Bronchial epithelial cell (primary cell): Measurements from ENCODE around the gene IKZF3. TPM values are rescaled to one million over a fixed set of nuclear protein-coding genes. Genes with fewer than 3 reads are reported as not detected.

Experiments
- DNase-seq: peaks from one replicate; pipeline ENCODE4 v3.0.0-alpha.2; 2010; ENCODE audit warnings: low read depth
- FAIRE-seq: peaks from 2 replicates; lab custom pipeline; 2011; peaks lifted over from hg19 to GRCh38; lab: Jason Lieb, UNC
- H3K27me3 ChIP-seq: 2 replicates; pipeline ENCODE4 v1.5.1; 2011; ENCODE audit warnings: low read length; ENCODE audit not compliant: control insufficient read depth, insufficient read depth
- H3K36me3 ChIP-seq: 2 replicates; pipeline ENCODE4 v1.5.1; 2011; ENCODE audit warnings: low read length; ENCODE audit not compliant: control insufficient read depth, insufficient read depth
- H3K4me3 ChIP-seq: 2 replicates; pipeline ENCODE4 v1.5.1; 2011; ENCODE audit warnings: mild to moderate bottlenecking, low read depth, low read length, control low read depth
- CTCF ChIP-seq: IDR thresholded peaks from 2 replicates; pipeline ENCODE4 v1.5.1; 2011; ENCODE audit warnings: mild to moderate bottlenecking, moderate library complexity, low read length, control low read depth, inconsistent platforms; ENCODE audit not compliant: insufficient read depth, severe bottlenecking
- total RNA-seq: library from RNA; depleted of rRNA; stranded (reverse); fragments of >200 nt; gene quantifications from 2 replicates; pipeline ENCODE4 v1.2.1, GENCODE V29; 2014

The IKZF3 gene
- total RNA-seq, 1 donor from 2014 or later: not detected

- H3K36me3 ChIP-seq: peaks cover 32% of the 10 kb centered on the region
- no peak for TF ChIP-seq CTCF
- H3K27me3 ChIP-seq: no peaks in the 10 kb centered on the region
- no peak for DNase-seq
- no peak overlapping the region for H3K4me3 ChIP-seq
- FAIRE-seq: no peak
Observed at GRCh38 chr17:39746145-39746461, 118.0 kb downstream of the IKZF3 start.

GRCh38 chr17:39745335-39746144, 118.6 kb downstream of the IKZF3 start:
- TF ChIP-seq CTCF: no peak
- no peaks in the 10 kb centered on the region for H3K27me3 ChIP-seq
- no peak for DNase-seq
- no peak for FAIRE-seq
- peaks cover 32% of the 10 kb centered on the region for H3K36me3 ChIP-seq
- no peak overlapping the region for H3K4me3 ChIP-seq

GRCh38 chr17:39744836-39745215, 119.3 kb downstream of the IKZF3 start:
- FAIRE-seq (no peak), DNase-seq (no peak)
- Histone ChIP-seq H3K36me3 (peaks cover 32% of the 10 kb centered on the region), H3K4me3 (no peak overlapping the region), H3K27me3 (no peaks in the 10 kb centered on the region)
- no peak for TF ChIP-seq CTCF

GRCh38 chr17:39744075-39744835, 119.9 kb downstream of the IKZF3 start:
- no peak for TF ChIP-seq CTCF
- Histone ChIP-seq H3K36me3 (peaks cover 32% of the 10 kb centered on the region), H3K4me3 (no peak overlapping the region), H3K27me3 (no peaks in the 10 kb centered on the region)
- DNase-seq: no peak
- no peak for FAIRE-seq

GRCh38 chr17:39742856-39743436, 121.2 kb downstream of the IKZF3 start:
- no peak for FAIRE-seq
- Histone ChIP-seq H3K27me3 (no peaks in the 10 kb centered on the region), H3K36me3 (peaks cover 32% of the 10 kb centered on the region), H3K4me3 (no peak overlapping the region)
- TF ChIP-seq CTCF: no peak
- DNase-seq: no peak
